GM13977 (cell line): ENCODE data around the gene TDP1.

Experiments
- DNase-seq: peaks from one replicate; pipeline ENCODE4 v3.0.0; 2012; ENCODE audit warnings: low spot score
- CTCF ChIP-seq: IDR thresholded peaks from 2 replicates; pipeline ENCODE4 v1.5.1; 2012; ENCODE audit warnings: mild to moderate bottlenecking, control low read depth; ENCODE audit not compliant: insufficient read depth; ENCODE audit errors: extremely low read depth, missing control alignments
- in situ Hi-C: fragments of 300-500 bp; cut with MboI; formaldehyde crosslinking; loops from one replicate; pipeline ENCODE4 v1.12.0; 2022; ENCODE audit warnings: low sequenced_read_pairs, low pct_unique_long_range_greater_than_20kb, mixed read lengths, inconsistent platforms; ENCODE audit not compliant: unreplicated experiment

TDP1 gene

GRCh38 chr14:89911010-89911919 is 44.5 kb upstream of the TDP1 start:
- no peak for TF ChIP-seq CTCF
- in situ Hi-C loops, result loop anchor here (25.0 kb wide), 2 partner anchors 474 to 724 kb away; no protein-coding TSS in a partner anchor
- no peak for DNase-seq

- in situ Hi-C loops, result loop anchor here (25.0 kb wide), 2 partner anchors 475 to 725 kb away; no protein-coding TSS in a partner anchor
- TF ChIP-seq CTCF, result no peak
- DNase-seq, result no peak
Measured at GRCh38 chr14:89912221-89912620, 43.5 kb upstream of the TDP1 start.

- TF ChIP-seq CTCF, result no peak
- in situ Hi-C loops, result loop anchor here (25.0 kb wide), 2 partner anchors 475 to 725 kb away; no protein-coding TSS in a partner anchor
- no peak for DNase-seq
Measured at GRCh38 chr14:89912667-89913211, 43.0 kb upstream of the TDP1 start.

GRCh38 chr14:89915114-89915878 is 40.4 kb upstream of the TDP1 start:
- in situ Hi-C loops, result loop anchor here (5.0 to 25.0 kb wide), 3 partner anchors 478 to 873 kb away; no protein-coding TSS in a partner anchor
- peak; percentile 58 for DNase-seq
- TF ChIP-seq CTCF, result peak; percentile 83

- in situ Hi-C loops, result loop anchor here (5.0 to 25.0 kb wide), 3 partner anchors 481 to 876 kb away; no protein-coding TSS in a partner anchor
- no peak for DNase-seq
- TF ChIP-seq CTCF, result no peak
Measured at GRCh38 chr14:89918721-89919120, 37.0 kb upstream of the TDP1 start.

GRCh38 chr14:89920056-89920455 is 35.7 kb upstream of the TDP1 start:
- in situ Hi-C loops, result loop anchor here (25.0 kb wide), 2 partner anchors 483 to 733 kb away; no protein-coding TSS in a partner anchor
- DNase-seq, result no peak
- TF ChIP-seq CTCF, result no peak
